K562 (cell line): ENCODE results near the gene HOXA10. TPM values are rescaled to one million over a fixed set of nuclear protein-coding genes. Genes with fewer than 3 reads are reported as not detected.

Source experiments
- BCL6 ChIP-seq: fragments of 250-450 bp; sonication (Bioruptor Pico); IDR thresholded peaks from 2 replicates; pipeline ENCODE4 v1.4.0; 2020
- CC2D1A ChIP-seq: fragments of 450-650 bp; IDR thresholded peaks from 2 replicates; pipeline ENCODE4 v1.6.1; 2017; ENCODE audit warnings: mild to moderate bottlenecking
- GATAD2B ChIP-seq: fragments of 450-650 bp; IDR thresholded peaks from 2 replicates; pipeline ENCODE4 v1.6.1; 2017; ENCODE audit warnings: mild to moderate bottlenecking, borderline replicate concordance
- MAFK ChIP-seq: IDR thresholded peaks from 2 replicates; pipeline ENCODE4 v1.6.1; 2011; ENCODE audit warnings: low read length, improper control_type of control experiment
- PHF8 ChIP-seq: fragments of 200-600 bp; sonication (generic); IDR thresholded peaks from 2 replicates; pipeline ENCODE4 v1.6.1; 2012; ENCODE audit warnings: mixed run types, mild to moderate bottlenecking, inconsistent platforms, low read length, moderate library complexity, borderline replicate concordance
- SMARCA5 ChIP-seq: fragments of 450-650 bp; IDR thresholded peaks from 2 replicates; pipeline ENCODE4 v1.6.1; 2016
- SP1 ChIP-seq: sonication (generic); formaldehyde crosslinking; IDR thresholded peaks from 2 replicates; pipeline ENCODE4 v1.8.1; 2022; ENCODE audit warnings: mild to moderate bottlenecking, missing genetic modification reagents
- TAF7 ChIP-seq: fragments of 450-650 bp; IDR thresholded peaks from 2 replicates; pipeline ENCODE4 v1.6.1; 2016; ENCODE audit warnings: missing genetic modification characterization, missing compliant biosample characterization
- ZC3H8 ChIP-seq: fragments of 450-650 bp; IDR thresholded peaks from 2 replicates; pipeline ENCODE4 v1.6.1; 2017
- polyA plus RNA-seq, 8 experiments: library from polyadenylated mRNA; depleted of rRNA in 4 of 8; stranded (reverse) in 5 of 8; unstranded in 3 of 8; fragments of >200 nt; fragmentation: Nextera tagmentation in 2 of 8; fragmentation: Illumina TruSeq in 1 of 8; extraction: Ambion mirVana in 2 of 8; extraction: Trizol in 1 of 8; gene quantifications; 2 replicates each; pipeline versions ENCODE4 v1.2.1 to v1.2.3, GENCODE V29; 2011 to 2014; ENCODE audit warnings: inconsistent platforms in 1 of 8, missing spikeins in 1 of 8
- total RNA-seq, 7 experiments: library from RNA; depleted of rRNA in 6 of 7; stranded (reverse); fragments of >200 nt in 6 of 7; fragmentation: Illumina TruSeq in 2 of 7; extraction: Trizol in 2 of 7; gene quantifications; 2 replicates each; pipeline versions ENCODE4 v1.2.1 to v1.2.3, GENCODE V29; 2011 to 2021; ENCODE audit warnings: low replicate concordance in 1 of 7
- TF ChIP-seq, protein P1 (sequence below): sonication (generic); formaldehyde crosslinking; IDR thresholded peaks from 2 replicates; pipeline ENCODE4 v1.8.0; 2023; ENCODE audit warnings: missing genetic modification reagents, mild to moderate bottlenecking, borderline replicate concordance

The HOXA10 gene
- total and polyA plus RNA-seq, 9 of the 15 experiments (the other 6 are each of a cell fraction or from before 2014, with no cell fraction given), result not detected

DNA sequence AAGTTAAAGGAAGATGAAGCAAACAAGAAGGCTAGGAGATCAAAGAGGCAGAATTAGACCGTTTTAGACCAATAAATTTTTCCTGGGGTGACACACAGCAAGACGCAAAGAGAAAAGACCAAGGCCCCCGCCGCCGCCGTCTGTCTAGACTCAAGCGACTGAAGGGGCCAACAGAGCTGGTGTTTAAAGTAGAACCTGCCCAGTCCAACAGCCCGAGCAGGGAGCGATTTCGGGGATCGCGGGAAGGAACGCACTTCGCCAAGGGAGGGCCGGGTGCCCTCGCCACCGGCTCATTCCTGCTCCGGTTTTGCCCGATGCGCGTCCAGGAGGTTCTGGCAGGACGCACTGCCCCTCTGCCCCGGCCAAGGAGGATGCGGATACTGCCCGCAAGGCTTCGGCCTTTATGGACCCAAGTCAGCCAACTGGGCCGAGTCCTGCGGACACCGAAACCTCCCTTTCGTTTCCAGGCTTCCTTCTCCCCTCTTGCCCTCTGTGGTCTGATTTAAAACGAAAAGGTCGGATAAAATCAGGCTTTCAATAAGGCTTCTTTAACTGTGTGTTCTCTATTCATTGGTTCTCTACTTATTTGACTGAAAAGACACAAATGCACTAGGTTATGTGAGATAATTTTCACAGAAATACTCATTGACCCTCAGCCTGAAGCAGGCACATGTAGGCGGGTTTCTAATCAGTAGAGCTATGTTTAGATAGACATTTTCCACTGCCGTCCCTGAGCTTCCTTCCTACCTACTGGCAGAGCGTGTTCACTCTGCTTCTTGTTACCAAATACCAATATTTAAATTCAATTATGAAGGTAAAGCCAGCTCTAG, 15.5 kb downstream of the HOXA10 start (continued):
- TF ChIP-seq, protein P1, sequence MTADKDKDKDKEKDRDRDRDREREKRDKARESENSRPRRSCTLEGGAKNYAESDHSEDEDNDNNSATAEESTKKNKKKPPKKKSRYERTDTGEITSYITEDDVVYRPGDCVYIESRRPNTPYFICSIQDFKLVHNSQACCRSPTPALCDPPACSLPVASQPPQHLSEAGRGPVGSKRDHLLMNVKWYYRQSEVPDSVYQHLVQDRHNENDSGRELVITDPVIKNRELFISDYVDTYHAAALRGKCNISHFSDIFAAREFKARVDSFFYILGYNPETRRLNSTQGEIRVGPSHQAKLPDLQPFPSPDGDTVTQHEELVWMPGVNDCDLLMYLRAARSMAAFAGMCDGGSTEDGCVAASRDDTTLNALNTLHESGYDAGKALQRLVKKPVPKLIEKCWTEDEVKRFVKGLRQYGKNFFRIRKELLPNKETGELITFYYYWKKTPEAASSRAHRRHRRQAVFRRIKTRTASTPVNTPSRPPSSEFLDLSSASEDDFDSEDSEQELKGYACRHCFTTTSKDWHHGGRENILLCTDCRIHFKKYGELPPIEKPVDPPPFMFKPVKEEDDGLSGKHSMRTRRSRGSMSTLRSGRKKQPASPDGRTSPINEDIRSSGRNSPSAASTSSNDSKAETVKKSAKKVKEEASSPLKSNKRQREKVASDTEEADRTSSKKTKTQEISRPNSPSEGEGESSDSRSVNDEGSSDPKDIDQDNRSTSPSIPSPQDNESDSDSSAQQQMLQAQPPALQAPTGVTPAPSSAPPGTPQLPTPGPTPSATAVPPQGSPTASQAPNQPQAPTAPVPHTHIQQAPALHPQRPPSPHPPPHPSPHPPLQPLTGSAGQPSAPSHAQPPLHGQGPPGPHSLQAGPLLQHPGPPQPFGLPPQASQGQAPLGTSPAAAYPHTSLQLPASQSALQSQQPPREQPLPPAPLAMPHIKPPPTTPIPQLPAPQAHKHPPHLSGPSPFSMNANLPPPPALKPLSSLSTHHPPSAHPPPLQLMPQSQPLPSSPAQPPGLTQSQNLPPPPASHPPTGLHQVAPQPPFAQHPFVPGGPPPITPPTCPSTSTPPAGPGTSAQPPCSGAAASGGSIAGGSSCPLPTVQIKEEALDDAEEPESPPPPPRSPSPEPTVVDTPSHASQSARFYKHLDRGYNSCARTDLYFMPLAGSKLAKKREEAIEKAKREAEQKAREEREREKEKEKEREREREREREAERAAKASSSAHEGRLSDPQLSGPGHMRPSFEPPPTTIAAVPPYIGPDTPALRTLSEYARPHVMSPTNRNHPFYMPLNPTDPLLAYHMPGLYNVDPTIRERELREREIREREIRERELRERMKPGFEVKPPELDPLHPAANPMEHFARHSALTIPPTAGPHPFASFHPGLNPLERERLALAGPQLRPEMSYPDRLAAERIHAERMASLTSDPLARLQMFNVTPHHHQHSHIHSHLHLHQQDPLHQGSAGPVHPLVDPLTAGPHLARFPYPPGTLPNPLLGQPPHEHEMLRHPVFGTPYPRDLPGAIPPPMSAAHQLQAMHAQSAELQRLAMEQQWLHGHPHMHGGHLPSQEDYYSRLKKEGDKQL (CRISPR knock-in tag), result no peak
- no peak for TF ChIP-seq SMARCA5
- no peak for TF ChIP-seq TAF7
- no peak for TF ChIP-seq CC2D1A
- TF ChIP-seq PHF8, result no peak
- no peak for TF ChIP-seq ZC3H8
- no peak for TF ChIP-seq SP1 (CRISPR knock-in tag)
- TF ChIP-seq BCL6 (CRISPR knock-in tag), result no peak
- no peak for TF ChIP-seq GATAD2B
- TF ChIP-seq MAFK, result no peak
